Rectal smooth muscle tissue (tissue), 1 donor: ENCODE measurements around the gene SH3TC2.

Source experiments
- H3K27ac ChIP-seq: one replicate; pipeline ENCODE4 v1.7.0; 2013; ENCODE audit warnings: low read depth, low read length, inconsistent platforms
- H3K27me3 ChIP-seq: one replicate; pipeline ENCODE4 v1.7.0; 2013; ENCODE audit warnings: low read length; ENCODE audit not compliant: control insufficient read depth, insufficient read depth
- H3K36me3 ChIP-seq: one replicate; pipeline ENCODE4 v1.7.0; 2013; ENCODE audit warnings: low read length; ENCODE audit not compliant: control insufficient read depth, insufficient read depth
- H3K4me1 ChIP-seq: one replicate; pipeline ENCODE4 v1.7.0; 2013; ENCODE audit warnings: low read length; ENCODE audit not compliant: control insufficient read depth, insufficient read depth
- H3K4me3 ChIP-seq: one replicate; pipeline ENCODE4 v1.7.0; 2013; ENCODE audit warnings: low read length
- H3K9ac ChIP-seq: one replicate; pipeline ENCODE4 v1.7.0; 2013; ENCODE audit warnings: low read length

SH3TC2 gene

DNA sequence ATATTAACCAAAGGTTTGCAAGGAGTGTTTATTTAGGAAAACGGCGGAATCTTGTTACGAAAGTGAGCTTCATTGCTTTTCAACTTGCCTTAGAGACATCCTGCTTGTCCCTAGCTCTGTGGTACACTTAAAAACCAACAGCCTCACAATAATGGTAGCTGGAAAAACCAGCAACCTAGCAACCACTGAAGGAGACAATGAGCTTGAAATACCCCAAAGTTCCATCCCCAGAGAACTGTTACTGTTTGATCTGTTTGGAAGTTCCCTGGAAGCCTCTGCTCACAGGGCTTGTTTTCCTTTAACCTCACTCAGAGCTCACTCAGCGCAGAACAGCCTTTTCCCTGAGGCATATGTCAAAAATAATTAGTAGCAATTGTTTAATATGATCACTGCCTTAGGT, 43.2 kb downstream of the SH3TC2 start:
- Histone ChIP-seq H3K4me3 (no peak overlapping the region), H3K36me3 (no peaks in the 10 kb centered on the region), H3K9ac (no peak overlapping the region), H3K4me1 (peaks cover 4% of the 10 kb centered on the region), H3K27me3 (no peaks in the 10 kb centered on the region), H3K27ac (no peak overlapping the region)

DNA sequence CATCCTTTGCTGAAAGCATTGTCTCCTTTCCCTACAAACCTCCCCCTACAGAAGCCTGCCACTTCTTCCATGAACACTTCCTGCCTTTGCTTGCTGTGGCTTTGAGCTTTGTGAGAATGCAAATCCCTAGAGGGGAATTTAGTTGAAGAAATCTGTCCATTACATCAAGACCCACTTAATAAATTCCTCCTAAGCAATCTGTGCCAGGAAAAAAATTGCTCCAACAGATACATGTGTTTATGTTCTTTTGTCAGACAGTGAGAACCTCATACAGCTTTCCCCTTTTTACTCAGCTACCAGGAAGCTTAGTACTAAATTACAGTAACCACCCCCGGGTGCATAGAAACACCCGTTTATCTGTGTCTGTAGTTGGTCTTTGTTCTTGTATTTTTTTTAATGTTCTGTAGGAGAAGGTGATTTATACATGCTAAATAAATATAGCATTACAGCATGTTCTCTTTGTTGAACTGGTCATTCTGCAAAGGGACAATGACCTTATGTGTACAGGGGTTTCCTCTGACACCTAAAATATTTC, 43.9 kb downstream of the SH3TC2 start:
- Histone ChIP-seq H3K27ac (no peak overlapping the region), H3K36me3 (no peaks in the 10 kb centered on the region), H3K4me1 (peaks cover 4% of the 10 kb centered on the region), H3K9ac (no peak overlapping the region), H3K27me3 (no peaks in the 10 kb centered on the region), H3K4me3 (no peak overlapping the region)

DNA sequence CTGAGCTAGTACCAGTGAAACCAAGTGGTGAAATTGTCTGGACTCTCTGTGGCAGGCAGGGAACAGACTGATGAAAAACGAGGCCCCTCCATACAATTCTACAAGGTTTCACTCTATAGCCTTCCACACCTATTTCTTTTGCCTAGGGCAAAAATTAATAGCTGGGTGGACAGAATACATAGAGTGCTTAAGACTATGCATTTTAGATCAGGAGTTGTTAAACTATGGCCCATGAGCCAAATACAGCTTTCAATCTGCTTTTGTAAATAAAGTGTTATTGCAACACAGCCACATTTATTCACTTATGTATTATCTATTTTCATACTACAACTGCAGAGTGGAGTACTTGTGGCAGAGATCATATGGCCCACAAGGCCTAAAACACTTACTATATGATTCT, 45.2 kb downstream of the SH3TC2 start:
- no peak overlapping the region for H3K4me3 ChIP-seq
- H3K4me1 ChIP-seq: peaks cover 4% of the 10 kb centered on the region
- H3K36me3 ChIP-seq: no peaks in the 10 kb centered on the region
- no peak overlapping the region for H3K9ac ChIP-seq
- no peaks in the 10 kb centered on the region for H3K27me3 ChIP-seq
- H3K27ac ChIP-seq: no peak overlapping the region

- Histone ChIP-seq H3K4me1 (peaks cover 4% of the 10 kb centered on the region), H3K27ac (no peak overlapping the region), H3K36me3 (no peaks in the 10 kb centered on the region), H3K27me3 (no peaks in the 10 kb centered on the region), H3K9ac (no peak overlapping the region), H3K4me3 (no peak overlapping the region)
Measured at GRCh38 chr5:149015561-149015960, 47.3 kb downstream of the SH3TC2 start.

GRCh38 chr5:149015126-149015525, 47.7 kb downstream of the SH3TC2 start:
- H3K27ac ChIP-seq: no peak overlapping the region
- H3K4me1 ChIP-seq: peaks cover 4% of the 10 kb centered on the region
- no peaks in the 10 kb centered on the region for H3K27me3 ChIP-seq
- no peaks in the 10 kb centered on the region for H3K36me3 ChIP-seq
- no peak overlapping the region for H3K9ac ChIP-seq
- no peak overlapping the region for H3K4me3 ChIP-seq

DNA sequence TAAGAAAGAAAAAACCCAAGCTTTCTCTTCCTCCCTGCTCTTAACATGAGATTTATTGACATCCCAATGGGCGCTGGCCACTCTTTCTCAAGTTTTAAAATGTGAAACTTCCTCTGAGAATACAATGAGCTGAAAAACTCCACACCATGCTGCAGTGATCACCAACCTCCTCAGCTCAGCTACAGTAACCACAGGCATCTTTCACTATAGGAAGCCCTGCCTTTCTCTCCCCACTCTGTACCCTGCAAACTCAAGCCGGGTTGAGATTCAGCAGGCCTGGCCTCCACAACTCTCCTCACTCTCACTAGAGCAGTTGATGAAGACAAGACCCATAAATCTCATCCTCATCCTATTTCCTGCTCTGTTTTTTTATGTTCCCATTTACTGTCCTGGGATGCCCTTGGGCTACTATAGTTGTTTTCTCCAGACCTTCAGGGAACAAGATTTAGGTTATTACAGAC, 48.3 kb downstream of the SH3TC2 start:
- H3K27ac ChIP-seq: no peak overlapping the region
- no peaks in the 10 kb centered on the region for H3K27me3 ChIP-seq
- no peaks in the 10 kb centered on the region for H3K36me3 ChIP-seq
- H3K4me1 ChIP-seq: peaks cover 4% of the 10 kb centered on the region
- H3K4me3 ChIP-seq: no peak overlapping the region
- no peak overlapping the region for H3K9ac ChIP-seq

DNA sequence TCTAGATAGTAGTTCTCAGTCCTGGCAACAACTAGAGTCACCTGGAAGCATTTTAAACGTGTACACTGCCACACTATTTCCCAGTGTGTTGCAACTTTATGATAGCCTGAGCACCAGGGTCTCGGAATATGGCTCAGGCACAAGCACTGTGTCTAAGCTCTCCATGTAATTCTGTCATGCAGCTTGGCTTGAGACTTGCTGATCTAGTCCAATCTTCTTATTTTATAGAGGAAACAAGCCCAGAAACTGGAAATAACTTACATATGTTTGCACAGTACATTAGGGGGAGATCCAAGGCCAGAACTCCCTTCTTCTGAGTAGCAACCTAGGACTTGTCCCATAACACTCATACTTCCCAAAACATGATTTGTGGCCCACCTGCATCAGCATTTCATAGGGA, 49.1 kb downstream of the SH3TC2 start:
- Histone ChIP-seq H3K4me1 (peaks cover 4% of the 10 kb centered on the region), H3K27ac (no peak overlapping the region), H3K27me3 (no peaks in the 10 kb centered on the region), H3K36me3 (no peaks in the 10 kb centered on the region), H3K4me3 (no peak overlapping the region), H3K9ac (no peak overlapping the region)

DNA sequence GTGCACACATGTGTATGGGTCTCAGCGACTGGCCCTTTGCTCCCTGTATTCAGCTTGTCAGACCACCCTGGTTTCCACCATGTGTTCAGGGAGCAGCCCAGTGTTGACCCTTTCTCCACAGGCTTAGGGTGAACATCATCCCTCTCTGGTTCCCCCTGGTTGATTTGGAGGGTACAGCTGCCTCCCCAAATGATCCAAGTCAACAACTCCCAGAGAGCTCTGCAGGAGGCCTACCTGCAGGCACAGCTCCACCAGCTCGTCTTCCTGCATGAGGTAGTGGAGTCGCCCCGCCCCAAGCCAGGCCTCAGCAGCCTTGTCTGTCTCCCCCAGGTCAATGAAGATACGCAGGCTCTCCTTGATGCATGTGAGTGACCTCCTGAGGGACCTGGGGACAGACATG, 50.5 kb downstream of the SH3TC2 start:
- Histone ChIP-seq H3K27me3 (no peaks in the 10 kb centered on the region), H3K36me3 (no peaks in the 10 kb centered on the region), H3K9ac (no peak overlapping the region), H3K27ac (no peak overlapping the region), H3K4me1 (peaks cover 4% of the 10 kb centered on the region), H3K4me3 (no peak overlapping the region)

- Histone ChIP-seq H3K4me3 (no peak overlapping the region), H3K9ac (no peak overlapping the region), H3K4me1 (peaks cover 4% of the 10 kb centered on the region), H3K27ac (no peak overlapping the region), H3K36me3 (no peaks in the 10 kb centered on the region), H3K27me3 (no peaks in the 10 kb centered on the region)
Measured at GRCh38 chr5:149011728-149012127, 51.1 kb downstream of the SH3TC2 start.

DNA sequence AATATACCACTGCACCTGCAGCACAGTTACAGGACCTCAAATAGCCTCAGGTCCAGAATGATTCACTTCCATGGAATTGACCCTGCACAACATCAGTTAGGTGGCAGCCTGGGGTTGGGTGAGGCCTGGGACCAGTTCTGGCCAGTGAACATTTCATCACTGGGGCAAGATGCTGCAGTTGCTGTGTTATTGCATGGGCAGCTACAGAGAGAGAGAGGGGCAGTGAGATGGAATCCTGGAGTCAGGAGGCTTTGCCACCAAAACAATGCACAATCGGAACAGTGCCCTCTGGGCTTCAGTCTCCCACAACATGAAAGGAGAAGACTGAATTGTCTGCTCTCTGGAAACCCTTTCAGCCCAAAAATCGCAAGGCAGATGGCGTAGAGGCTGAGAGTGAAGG, 51.8 kb downstream of the SH3TC2 start:
- Histone ChIP-seq H3K27me3 (no peaks in the 10 kb centered on the region), H3K4me3 (no peak overlapping the region), H3K4me1 (peaks cover 4% of the 10 kb centered on the region), H3K36me3 (no peaks in the 10 kb centered on the region), H3K27ac (no peak overlapping the region), H3K9ac (no peak overlapping the region)

DNA sequence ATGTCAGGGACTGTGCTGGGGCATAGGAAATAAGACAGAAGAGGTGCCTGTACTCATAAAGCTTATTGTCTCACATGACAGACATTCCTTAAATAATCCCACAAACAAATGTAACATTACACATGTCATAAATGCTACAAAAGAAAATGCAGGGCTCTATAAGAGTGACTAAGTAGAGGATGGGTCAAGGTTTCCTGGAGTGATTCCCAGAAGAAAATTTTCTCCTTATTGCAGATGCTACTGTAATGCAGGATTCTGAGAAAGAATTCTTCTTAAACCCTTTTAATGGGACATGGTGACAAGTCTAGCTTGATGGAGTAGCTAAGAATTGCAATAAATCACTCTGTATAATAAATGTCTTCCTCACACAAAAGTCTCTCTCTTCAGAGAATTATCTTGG, 55.7 kb downstream of the SH3TC2 start:
- Histone ChIP-seq H3K27ac (no peak overlapping the region), H3K36me3 (no peaks in the 10 kb centered on the region), H3K9ac (no peak overlapping the region), H3K27me3 (no peaks in the 10 kb centered on the region), H3K4me3 (no peak overlapping the region), H3K4me1 (peaks cover 2% of the 10 kb centered on the region)

DNA sequence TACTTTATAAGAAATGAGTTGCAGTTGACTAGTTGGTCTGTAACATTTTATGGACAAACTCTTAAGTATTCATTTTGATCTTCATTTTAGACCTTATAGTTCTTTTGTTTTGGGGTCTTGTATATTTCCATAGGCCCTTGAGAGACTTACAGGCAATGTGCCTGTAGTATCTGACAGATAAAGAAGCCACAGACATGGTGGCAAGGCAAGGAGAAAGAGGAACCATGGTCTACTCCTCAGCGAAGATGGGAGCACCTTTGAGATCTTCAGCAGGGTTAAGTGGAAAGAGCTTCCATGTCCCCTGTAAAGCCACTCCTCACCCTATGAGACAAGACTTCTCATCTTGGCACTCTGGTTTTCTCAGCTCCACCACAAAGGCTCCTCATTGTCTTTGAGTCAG, 56.4 kb downstream of the SH3TC2 start:
- H3K9ac ChIP-seq: no peak overlapping the region
- no peak overlapping the region for H3K4me3 ChIP-seq
- H3K27ac ChIP-seq: no peak overlapping the region
- no peaks in the 10 kb centered on the region for H3K27me3 ChIP-seq
- no peaks in the 10 kb centered on the region for H3K36me3 ChIP-seq
- H3K4me1 ChIP-seq: peaks cover 5% of the 10 kb centered on the region

- no peaks in the 10 kb centered on the region for H3K36me3 ChIP-seq
- H3K27ac ChIP-seq: no peak overlapping the region
- H3K9ac ChIP-seq: no peak overlapping the region
- H3K27me3 ChIP-seq: no peaks in the 10 kb centered on the region
- peaks cover 5% of the 10 kb centered on the region for H3K4me1 ChIP-seq
- H3K4me3 ChIP-seq: no peak overlapping the region
Measured at GRCh38 chr5:149005077-149005892, 57.6 kb downstream of the SH3TC2 start.
